IPS-15b (cell line): ENCODE measurements around the gene ECI1.
"Not testable (repeated sequence)": the region's sequence is repeated elsewhere in the genome, so short reads cannot be mapped to it uniquely, and the experiment has no call there.

ENCODE experiments used
- H3K27me3 ChIP-seq: one replicate; pipeline ENCODE4 v1.6.1; 2013; ENCODE audit warnings: low read length; ENCODE audit not compliant: control insufficient read depth, insufficient read depth
- H3K36me3 ChIP-seq: one replicate; pipeline ENCODE4 v1.6.1; 2013; ENCODE audit warnings: low read length; ENCODE audit not compliant: control insufficient read depth, insufficient read depth
- H3K4me1 ChIP-seq: one replicate; pipeline ENCODE4 v1.6.1; 2013; ENCODE audit warnings: mild to moderate bottlenecking, low read length; ENCODE audit not compliant: control insufficient read depth, insufficient read depth
- H3K4me3 ChIP-seq: one replicate; pipeline ENCODE4 v1.5.1; 2013; ENCODE audit warnings: low read depth, low read length
- H3K9ac ChIP-seq: one replicate; pipeline ENCODE4 v1.6.1; 2013; ENCODE audit warnings: low read depth, mild to moderate bottlenecking, low read length
- H3K9me3 ChIP-seq: one replicate; pipeline ENCODE4 v1.6.1; 2013; ENCODE audit warnings: mild to moderate bottlenecking, low read length; ENCODE audit not compliant: control insufficient read depth, insufficient read depth

ECI1 gene

DNA sequence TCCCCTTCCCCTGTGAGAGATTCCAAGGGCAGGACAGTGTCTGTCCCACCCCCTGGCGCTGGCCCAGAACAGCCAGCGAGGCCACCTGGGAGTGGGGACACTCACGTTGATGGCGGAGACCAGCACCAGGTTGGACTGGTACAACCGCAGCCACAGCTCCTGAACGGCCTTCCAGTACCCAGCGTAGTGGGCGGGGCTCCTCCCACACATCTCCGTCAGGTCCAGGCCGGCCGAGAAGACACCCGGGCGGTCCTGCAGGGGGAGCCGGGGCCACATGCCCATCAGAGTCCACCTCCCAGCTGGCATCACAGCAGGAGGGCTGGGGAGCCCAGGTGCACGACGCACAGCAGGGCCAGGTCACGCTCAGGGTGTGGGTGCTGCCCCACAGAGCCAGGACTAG lies 7.1 kb downstream of the ECI1 start:
- Histone ChIP-seq H3K9ac (no peak overlapping the region), H3K27me3 (no peaks in the 10 kb centered on the region), H3K4me3 (no peak overlapping the region), H3K4me1 (no peaks in the 10 kb centered on the region), H3K9me3 (no peaks in the 10 kb centered on the region), H3K36me3 (peaks cover 41% of the 10 kb centered on the region)

DNA sequence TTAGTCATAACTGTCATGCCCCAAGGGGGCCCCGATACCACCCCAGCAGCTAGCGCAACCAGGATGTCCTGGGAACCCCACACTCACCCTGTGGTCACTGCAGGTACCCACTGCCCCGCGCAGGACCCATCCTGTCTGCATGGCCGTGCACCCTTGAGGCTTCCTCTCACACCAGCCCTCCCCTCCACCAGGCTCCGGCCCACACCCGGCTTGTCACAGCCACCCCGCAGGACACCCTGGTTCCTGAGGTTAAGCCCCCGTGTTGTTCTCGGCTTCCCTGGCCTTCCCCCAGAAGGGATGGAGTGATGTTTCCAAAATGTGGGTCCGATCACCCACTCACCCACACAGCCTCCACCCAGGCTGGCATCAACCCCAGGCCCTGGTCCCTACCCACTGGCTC lies 7.6 kb downstream of the ECI1 start:
- H3K4me3 ChIP-seq, result no peak overlapping the region
- H3K9me3 ChIP-seq, result no peaks in the 10 kb centered on the region
- no peaks in the 10 kb centered on the region for H3K4me1 ChIP-seq
- H3K27me3 ChIP-seq, result no peaks in the 10 kb centered on the region
- H3K9ac ChIP-seq, result no peak overlapping the region
- H3K36me3 ChIP-seq, result peaks cover 38% of the 10 kb centered on the region

DNA sequence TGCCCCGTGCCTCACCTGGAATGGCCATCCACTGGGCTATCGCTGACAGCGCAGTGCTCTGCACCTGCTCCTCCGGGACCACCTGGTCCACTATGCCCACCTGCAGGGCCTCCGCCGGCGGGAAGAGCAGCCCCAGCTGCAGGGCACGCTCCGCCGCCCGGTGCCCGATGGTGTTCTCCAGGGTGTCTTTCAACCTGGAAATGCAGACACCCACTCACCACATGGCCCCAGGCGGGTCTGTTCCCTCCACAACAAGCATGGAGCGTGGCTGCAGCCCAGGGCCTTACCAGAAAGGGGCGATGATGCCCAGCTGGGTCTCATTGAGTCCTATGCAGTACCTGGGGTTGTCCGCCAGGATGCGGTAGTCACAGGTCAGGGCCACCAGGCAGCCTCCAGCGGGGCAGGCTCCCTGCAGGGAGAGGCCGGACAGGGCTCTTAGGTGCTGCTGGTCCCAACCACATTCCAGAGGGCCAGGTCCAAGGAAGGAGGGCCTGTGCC lies 8.3 kb downstream of the ECI1 start:
- Histone ChIP-seq H3K4me3 (no peak overlapping the region), H3K27me3 (no peaks in the 10 kb centered on the region), H3K9me3 (no peaks in the 10 kb centered on the region), H3K36me3 (peaks cover 38% of the 10 kb centered on the region), H3K4me1 (no peaks in the 10 kb centered on the region), H3K9ac (no peak overlapping the region)

DNA sequence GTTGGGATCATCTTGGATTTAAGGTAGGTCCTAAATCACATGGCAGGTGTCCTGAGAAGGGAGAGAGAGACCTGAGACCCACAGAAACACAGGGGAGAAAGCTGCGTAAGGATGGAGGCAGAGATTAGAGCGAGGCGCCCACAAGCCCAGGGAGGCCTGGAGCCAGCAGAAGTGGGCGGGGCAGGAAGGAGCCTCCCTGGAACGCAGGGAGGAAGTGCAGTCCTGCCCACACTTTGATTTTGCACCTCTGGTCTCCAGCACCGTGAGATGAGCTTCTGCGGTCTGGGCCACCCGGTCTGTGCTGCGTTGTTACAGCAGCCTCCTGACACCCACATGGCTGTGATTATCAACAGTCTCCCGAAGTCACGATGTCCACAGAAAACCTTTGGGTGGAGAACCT lies 8.8 kb downstream of the ECI1 start:
- Histone ChIP-seq H3K9me3 (no peaks in the 10 kb centered on the region), H3K4me3 (no peak overlapping the region), H3K9ac (no peak overlapping the region), H3K4me1 (no peaks in the 10 kb centered on the region), H3K36me3 (peaks cover 38% of the 10 kb centered on the region), H3K27me3 (peaks cover under 1% of the 10 kb centered on the region)

DNA sequence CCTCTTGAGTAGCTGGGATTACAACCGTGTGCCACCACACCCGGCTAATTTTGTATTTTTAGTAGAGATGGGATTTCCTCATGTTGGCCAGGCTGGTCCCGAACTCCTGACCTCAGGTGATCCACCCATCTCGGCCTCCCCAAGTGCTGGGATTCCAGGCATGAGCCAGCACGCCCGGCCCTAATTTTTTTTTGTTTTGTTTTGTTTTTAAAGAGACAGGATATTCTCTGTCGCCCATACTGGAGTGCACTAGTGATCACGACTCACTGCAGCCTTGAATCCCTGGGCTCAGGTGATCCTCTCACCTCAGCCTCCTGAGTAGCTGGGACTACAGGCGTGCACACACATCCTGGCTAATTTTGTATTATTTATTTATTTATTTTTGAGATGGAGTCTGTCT lies 11.1 kb downstream of the ECI1 start:
- peaks cover 34% of the 10 kb centered on the region for H3K36me3 ChIP-seq
- H3K27me3 ChIP-seq, H3K9ac ChIP-seq, H3K9me3 ChIP-seq, H3K4me3 ChIP-seq, H3K4me1 ChIP-seq: not testable (repeated sequence)

DNA sequence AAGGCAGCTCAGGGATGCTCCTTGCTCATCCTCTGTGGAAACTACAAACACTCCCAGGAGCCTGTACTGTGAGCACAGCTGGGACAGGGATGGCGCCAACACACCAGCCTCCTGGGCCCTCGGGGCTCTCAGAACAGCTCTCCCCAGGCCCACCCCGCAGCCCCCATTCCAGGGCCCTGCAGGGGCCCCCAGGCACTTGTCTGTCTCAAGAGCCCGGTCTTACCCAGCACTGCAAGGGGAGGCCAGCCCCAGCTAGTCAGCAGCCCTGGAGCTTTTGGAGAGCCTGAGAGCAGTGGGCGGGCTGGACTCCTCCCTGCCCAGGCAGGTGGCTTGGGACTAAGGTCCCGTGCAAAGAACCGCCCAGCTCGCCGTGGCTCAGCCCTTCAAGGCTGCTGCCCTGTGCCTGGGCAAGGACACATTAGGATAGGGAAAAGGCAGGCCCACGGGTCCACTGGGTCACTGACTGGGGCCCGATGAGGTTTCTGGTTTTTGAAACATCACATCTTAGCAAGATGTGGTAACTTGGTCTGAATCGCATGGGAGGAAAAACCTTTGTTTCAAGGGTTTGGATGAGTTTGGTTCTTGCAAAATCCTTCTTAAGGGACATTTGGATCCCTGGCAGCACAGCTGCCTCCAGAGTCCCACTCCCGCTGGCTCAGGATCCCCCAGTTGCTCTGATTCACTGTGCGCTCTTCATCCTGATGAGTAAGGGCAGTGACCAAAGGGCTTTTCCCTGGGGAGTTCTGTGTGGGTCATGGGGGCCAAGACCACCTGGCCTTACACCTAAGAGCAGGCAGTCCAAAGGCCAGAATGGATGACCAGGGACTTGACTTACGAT lies 12.3 kb downstream of the ECI1 start:
- Histone ChIP-seq H3K9me3 (no peaks in the 10 kb centered on the region), H3K4me1 (no peaks in the 10 kb centered on the region), H3K36me3 (peaks cover 32% of the 10 kb centered on the region), H3K4me3 (no peak overlapping the region), H3K9ac (no peak overlapping the region), H3K27me3 (peaks cover 3% of the 10 kb centered on the region)

DNA sequence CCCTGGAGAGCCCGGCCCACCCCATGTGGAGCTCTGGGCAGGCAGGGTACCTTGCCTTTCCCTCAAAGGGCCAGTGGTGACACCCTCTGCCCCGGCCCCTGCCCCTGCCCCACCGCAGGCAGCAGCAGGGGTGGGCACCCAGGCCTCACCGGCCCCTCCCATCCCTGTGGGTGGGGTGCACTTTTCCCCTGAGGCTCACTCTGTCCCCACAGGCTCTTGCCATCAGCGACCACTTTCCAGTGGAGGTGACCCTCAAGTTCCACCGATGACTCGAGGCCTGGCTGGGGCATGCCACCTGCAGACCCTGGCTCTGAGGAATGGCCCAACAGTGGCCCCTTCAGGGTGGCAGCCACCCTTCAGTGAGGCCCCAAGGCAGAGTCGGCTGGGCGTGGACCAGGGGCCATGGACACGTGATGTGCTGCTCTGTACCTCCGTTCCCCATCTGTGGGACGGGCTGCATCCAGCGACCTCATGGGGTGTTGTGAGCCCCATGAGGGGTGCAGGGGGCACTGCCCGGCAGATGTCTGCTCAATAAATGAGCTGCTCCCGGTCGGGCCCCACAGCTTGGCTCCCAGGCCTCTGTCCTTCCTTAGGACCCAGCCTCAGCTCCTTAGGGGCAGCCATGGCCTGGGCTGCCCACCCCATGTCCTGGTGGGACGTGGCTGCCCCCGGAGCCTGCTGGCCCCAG lies 13.1 kb downstream of the ECI1 start:
- Histone ChIP-seq H3K36me3 (peaks cover 31% of the 10 kb centered on the region), H3K4me1 (no peaks in the 10 kb centered on the region), H3K9ac (no peak overlapping the region), H3K9me3 (no peaks in the 10 kb centered on the region), H3K4me3 (peak overlapping the region; percentile 46), H3K27me3 (peaks cover 3% of the 10 kb centered on the region)

DNA sequence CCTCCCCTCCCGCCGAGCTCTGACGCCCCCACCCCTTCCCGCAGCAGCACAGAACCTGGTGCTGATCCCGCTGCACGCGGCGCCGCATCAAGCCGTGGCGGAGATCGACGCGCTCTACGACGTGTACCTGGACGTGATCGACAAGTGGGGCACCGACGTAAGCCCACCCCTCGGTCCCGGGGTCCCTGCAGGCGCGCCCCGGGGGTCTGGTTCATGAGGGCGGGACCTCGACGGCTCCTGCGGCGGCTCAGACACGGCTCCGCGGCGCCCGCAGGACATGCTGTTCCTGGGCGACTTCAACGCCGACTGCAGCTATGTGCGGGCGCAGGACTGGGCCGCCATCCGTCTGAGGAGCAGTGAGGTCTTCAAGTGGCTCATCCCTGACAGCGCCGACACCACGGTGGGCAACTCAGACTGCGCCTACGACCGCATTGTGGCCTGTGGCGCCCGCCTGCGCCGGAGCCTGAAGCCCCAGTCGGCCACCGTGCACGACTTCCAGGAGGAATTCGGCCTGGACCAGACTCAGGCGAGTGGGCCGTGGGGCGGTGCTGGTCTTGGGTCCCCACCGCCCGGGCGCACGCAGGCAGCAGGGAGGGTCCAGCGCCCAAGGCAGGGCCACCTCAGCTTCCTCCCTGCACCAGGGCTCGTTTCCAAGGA lies 13.8 kb downstream of the ECI1 start:
- peak overlapping the region; percentile 46 for H3K4me3 ChIP-seq
- H3K36me3 ChIP-seq, result peaks cover 30% of the 10 kb centered on the region
- H3K9me3 ChIP-seq, result no peaks in the 10 kb centered on the region
- peaks cover 3% of the 10 kb centered on the region for H3K27me3 ChIP-seq
- H3K9ac ChIP-seq, result no peak overlapping the region
- H3K4me1 ChIP-seq, result no peaks in the 10 kb centered on the region

DNA sequence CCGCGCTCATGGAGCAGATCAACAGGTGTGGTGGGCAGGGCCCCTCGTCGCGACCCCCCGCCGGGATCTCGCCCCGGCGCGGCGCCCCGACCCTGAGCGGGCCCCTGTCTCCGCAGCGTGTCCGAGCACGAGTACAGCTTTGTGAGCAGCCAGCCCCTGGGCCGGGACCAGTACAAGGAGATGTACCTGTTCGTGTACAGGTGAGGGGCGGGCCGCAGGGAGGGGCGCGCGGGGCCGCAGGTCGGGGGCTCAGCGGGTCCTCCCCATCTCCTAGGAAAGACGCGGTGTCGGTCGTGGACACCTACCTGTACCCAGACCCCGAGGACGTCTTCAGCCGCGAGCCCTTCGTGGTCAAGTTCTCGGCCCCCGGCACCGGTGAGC lies 14.3 kb downstream of the ECI1 start:
- Histone ChIP-seq H3K9ac (no peak overlapping the region), H3K4me3 (peak overlapping the region; percentile 31), H3K27me3 (peaks cover 3% of the 10 kb centered on the region), H3K9me3 (no peaks in the 10 kb centered on the region), H3K36me3 (peaks cover 35% of the 10 kb centered on the region), H3K4me1 (no peaks in the 10 kb centered on the region)

DNA sequence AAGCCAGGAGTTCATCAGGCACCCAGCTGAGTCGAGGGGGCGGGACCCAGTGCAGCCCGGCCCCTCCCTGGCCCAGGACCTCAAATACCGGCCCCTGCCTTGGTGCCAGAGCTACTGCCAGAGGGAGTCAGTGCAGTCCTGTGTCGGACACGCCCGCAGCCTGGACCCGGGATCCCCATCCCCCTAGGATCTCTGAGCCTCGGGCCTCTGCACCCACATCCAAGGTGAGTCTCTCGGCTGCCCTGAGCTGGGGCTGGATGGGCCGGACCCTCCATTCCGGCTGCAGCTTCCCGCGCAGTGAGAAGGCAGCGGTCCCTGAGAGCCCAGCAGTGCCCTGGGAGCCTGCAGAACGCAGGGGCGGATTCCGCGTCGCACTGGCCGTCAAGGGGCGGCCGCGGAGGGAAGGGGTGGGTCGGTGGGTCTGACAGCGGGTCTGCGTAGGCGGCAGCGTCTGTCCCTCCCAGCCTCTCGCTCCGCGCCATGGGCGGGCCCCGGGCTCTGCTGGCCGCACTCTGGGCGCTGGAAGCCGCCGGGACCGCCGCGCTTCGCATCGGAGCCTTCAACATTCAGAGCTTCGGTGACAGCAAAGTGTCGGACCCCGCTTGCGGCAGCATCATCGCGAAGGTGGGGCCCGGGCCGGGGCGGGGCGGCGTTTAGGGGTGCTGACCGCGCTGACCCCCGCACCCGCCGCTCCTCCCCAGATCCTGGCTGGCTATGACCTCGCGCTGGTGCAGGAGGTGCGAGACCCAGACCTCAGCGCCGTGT lies 14.9 kb downstream of the ECI1 start, which contains the start of gene DNASE1L2:
Gene DNASE1L2, plus strand, starts transcription at position 108 of the 765 bp plus-strand sequence. Its CDS starts 373 bp downstream, at position 481.
- H3K4me3 ChIP-seq, result peak within 1 kb of the TSS; percentile 31
- peaks cover 3% of the 10 kb centered on the region for H3K27me3 ChIP-seq
- H3K4me1 ChIP-seq, result no peaks in the 10 kb centered on the region
- no peaks in the 10 kb centered on the region for H3K9me3 ChIP-seq
- peaks cover 41% of the 10 kb centered on the region for H3K36me3 ChIP-seq
- H3K9ac ChIP-seq, result no peak within 1 kb of the TSS

DNA sequence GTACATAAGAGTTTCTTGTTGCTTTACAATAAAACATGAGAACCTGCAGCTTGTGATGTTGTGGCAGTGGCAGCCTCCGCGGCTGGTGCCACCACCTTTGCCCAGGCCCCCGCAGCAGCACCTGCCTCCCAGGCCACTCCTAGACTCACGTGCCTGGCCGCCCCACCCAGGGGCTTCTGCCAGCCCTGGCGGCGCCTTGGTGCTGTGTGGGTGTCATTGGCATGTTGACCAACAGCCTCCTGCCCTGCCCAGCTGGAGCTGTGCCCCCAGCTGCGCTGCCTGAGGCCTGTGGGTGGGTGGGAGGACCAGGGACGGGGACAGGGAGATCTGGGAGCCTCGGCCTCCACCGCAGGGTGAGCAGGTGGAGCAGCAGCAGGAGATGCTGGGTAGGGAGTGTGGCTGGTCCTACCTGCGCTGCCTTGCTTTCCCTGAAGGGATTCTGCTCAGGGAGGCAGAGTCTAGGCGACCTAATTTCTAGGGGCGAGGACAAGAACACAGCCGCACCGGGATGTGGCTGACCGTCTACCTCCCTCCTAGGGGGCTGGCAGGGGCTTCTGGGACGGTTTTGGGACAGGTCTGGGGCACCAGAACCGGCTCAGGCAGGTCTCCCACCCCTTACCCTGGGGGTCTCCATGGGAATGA lies 15.6 kb downstream of the ECI1 start:
- peak overlapping the region; percentile 31 for H3K4me3 ChIP-seq
- H3K36me3 ChIP-seq, result peaks cover 45% of the 10 kb centered on the region
- peaks cover 3% of the 10 kb centered on the region for H3K27me3 ChIP-seq
- H3K9ac ChIP-seq, result no peak overlapping the region
- no peaks in the 10 kb centered on the region for H3K4me1 ChIP-seq
- no peaks in the 10 kb centered on the region for H3K9me3 ChIP-seq
